Activated naive CD8-positive, alpha-beta T cell treated with anti-CD3 and anti-CD28 coated beads, Interleukin-2, amount 10 ng/mL, durations not matched to agents 7 days and 5 days (primary cell): ENCODE data around the gene MATN1. TPM values are rescaled to one million over a fixed set of nuclear protein-coding genes. Genes with fewer than 3 reads are reported as not detected.

Experiments
- ATAC-seq: fragments of 150-1000 bp; cut with Tn5 transposase; one replicate; pipeline ENCODE4 v1.10.0; 2021; ENCODE audit warnings: low read depth, moderate library complexity
- POLR2A ChIA-PET: fragments of 350-600 bp; sonication (Branson Sonifier 250); formaldehyde crosslinking; loops from one replicate; lab custom pipeline; 2021; ENCODE audit warnings: antibody characterized with exemption; lab: Charles Lee
- DNase-seq: peaks from one replicate; pipeline ENCODE4 v3.0.0; 2021
- H3K27ac Mint-ChIP-seq: one replicate; pipeline ENCODE4 v1.8.0; 2022; ENCODE audit warnings: mild to moderate bottlenecking, mixed read lengths
- H3K27me3 Mint-ChIP-seq: one replicate; pipeline ENCODE4 v1.8.0; 2022; ENCODE audit warnings: mild to moderate bottlenecking, moderate library complexity, mixed read lengths
- H3K36me3 Mint-ChIP-seq: one replicate; pipeline ENCODE4 v1.8.0; 2021; ENCODE audit warnings: mild to moderate bottlenecking, mixed read lengths
- H3K4me1 Mint-ChIP-seq: one replicate; pipeline ENCODE4 v1.8.0; 2021; ENCODE audit warnings: mixed read lengths
- H3K4me3 Mint-ChIP-seq: one replicate; pipeline ENCODE4 v1.8.0; 2022; ENCODE audit warnings: mild to moderate bottlenecking, moderate library complexity, mixed read lengths
- H3K9me3 Mint-ChIP-seq: one replicate; pipeline ENCODE4 v1.8.0; 2021; ENCODE audit warnings: mixed read lengths
- total RNA-seq, 2 experiments: library from RNA; stranded (reverse); gene quantifications; one replicate each; pipeline ENCODE4 v1.2.3, GENCODE V29; 2021

The MATN1 gene
- total RNA-seq, 2 experiments from 2014 or later: 0.26 TPM; not detected in 1

- no peak for DNase-seq
- peaks cover 51% of the 10 kb centered on the region for H3K36me3 Mint-ChIP-seq
- H3K27me3 Mint-ChIP-seq: no peaks in the 10 kb centered on the region
- ATAC-seq: no peak
- POLR2A ChIA-PET: interaction anchor here (1.0 to 11.7 kb wide), 4 partner anchors 8 to 18 kb away, joined by 3 to 284 read pairs (median 5); partner anchors contain the start of gene LAPTM5
- peak overlapping the region; percentile 58 for H3K4me3 Mint-ChIP-seq
- no peaks in the 10 kb centered on the region for H3K9me3 Mint-ChIP-seq
- H3K27ac Mint-ChIP-seq: peak overlapping the region; percentile 87
- peaks cover 81% of the 10 kb centered on the region for H3K4me1 Mint-ChIP-seq
Observed at GRCh38 chr1:30740251-30741238, 17.2 kb upstream of the MATN1 start.

GRCh38 chr1:30739601-30740000 lies 16.2 kb upstream of the MATN1 start:
- Mint-ChIP-seq H3K9me3 (no peaks in the 10 kb centered on the region), H3K27ac (peak overlapping the region; percentile 57), H3K4me3 (no peak overlapping the region), H3K36me3 (peaks cover 57% of the 10 kb centered on the region), H3K27me3 (no peaks in the 10 kb centered on the region), H3K4me1 (peaks cover 77% of the 10 kb centered on the region)
- POLR2A ChIA-PET: no interaction called here
- DNase-seq (no peak), ATAC-seq (no peak)

GRCh38 chr1:30738715-30739559 lies 15.6 kb upstream of the MATN1 start:
- no peak for ATAC-seq
- peaks cover 71% of the 10 kb centered on the region for H3K4me1 Mint-ChIP-seq
- H3K4me3 Mint-ChIP-seq: no peak overlapping the region
- no peak for DNase-seq
- H3K27me3 Mint-ChIP-seq: no peaks in the 10 kb centered on the region
- POLR2A ChIA-PET: interaction anchor here (1.3 kb wide), 1 partner anchor 20 kb away, joined by 3 read pairs; no protein-coding TSS in a partner anchor
- peaks cover 58% of the 10 kb centered on the region for H3K36me3 Mint-ChIP-seq
- no peaks in the 10 kb centered on the region for H3K9me3 Mint-ChIP-seq
- peak overlapping the region; percentile 84 for H3K27ac Mint-ChIP-seq

- POLR2A ChIA-PET: interaction anchor here (1.3 kb wide), 1 partner anchor 19 kb away, joined by 3 read pairs; no protein-coding TSS in a partner anchor
- ATAC-seq (no peak), DNase-seq (no peak)
- H3K4me1 Mint-ChIP-seq: peaks cover 64% of the 10 kb centered on the region
- peaks cover 61% of the 10 kb centered on the region for H3K36me3 Mint-ChIP-seq
- H3K9me3 Mint-ChIP-seq: no peaks in the 10 kb centered on the region
- no peak overlapping the region for H3K4me3 Mint-ChIP-seq
- peak overlapping the region; percentile 84 for H3K27ac Mint-ChIP-seq
- no peaks in the 10 kb centered on the region for H3K27me3 Mint-ChIP-seq
Observed at GRCh38 chr1:30738040-30738714, 14.8 kb upstream of the MATN1 start.

- Mint-ChIP-seq H3K27me3 (no peaks in the 10 kb centered on the region), H3K4me1 (peaks cover 58% of the 10 kb centered on the region), H3K36me3 (peaks cover 62% of the 10 kb centered on the region), H3K27ac (peak overlapping the region; percentile 27), H3K4me3 (no peak overlapping the region), H3K9me3 (no peaks in the 10 kb centered on the region)
- POLR2A ChIA-PET: no interaction called here
- ATAC-seq (no peak), DNase-seq (no peak)
Observed at GRCh38 chr1:30737357-30738039, 14.1 kb upstream of the MATN1 start.

- POLR2A ChIA-PET: interaction anchor here (0.8 kb wide), 1 partner anchor 9 kb away, joined by 3 read pairs; no protein-coding TSS in a partner anchor
- Mint-ChIP-seq H3K36me3 (peaks cover 50% of the 10 kb centered on the region), H3K27ac (peak overlapping the region; percentile 43), H3K4me1 (peaks cover 47% of the 10 kb centered on the region), H3K27me3 (no peaks in the 10 kb centered on the region), H3K9me3 (no peaks in the 10 kb centered on the region), H3K4me3 (no peak overlapping the region)
- no peak for DNase-seq
- ATAC-seq: no peak
Observed at GRCh38 chr1:30735668-30736498, 12.5 kb upstream of the MATN1 start.

- Mint-ChIP-seq H3K4me1 (peaks cover 41% of the 10 kb centered on the region), H3K9me3 (no peaks in the 10 kb centered on the region), H3K36me3 (peaks cover 44% of the 10 kb centered on the region), H3K27me3 (no peaks in the 10 kb centered on the region), H3K4me3 (no peak overlapping the region), H3K27ac (no peak overlapping the region)
- no peak for ATAC-seq
- no peak for DNase-seq
- POLR2A ChIA-PET: no interaction called here
Observed at GRCh38 chr1:30735124-30735523, 11.7 kb upstream of the MATN1 start.

GRCh38 chr1:30734580-30734979 lies 11.2 kb upstream of the MATN1 start:
- ATAC-seq: no peak
- H3K9me3 Mint-ChIP-seq: no peaks in the 10 kb centered on the region
- peak overlapping the region; percentile 71 for H3K27ac Mint-ChIP-seq
- POLR2A ChIA-PET: no interaction called here
- no peak for DNase-seq
- H3K4me1 Mint-ChIP-seq: peaks cover 38% of the 10 kb centered on the region
- H3K36me3 Mint-ChIP-seq: peaks cover 41% of the 10 kb centered on the region
- no peaks in the 10 kb centered on the region for H3K27me3 Mint-ChIP-seq
- no peak overlapping the region for H3K4me3 Mint-ChIP-seq

GRCh38 chr1:30734106-30734505 lies 10.7 kb upstream of the MATN1 start:
- Mint-ChIP-seq H3K9me3 (no peaks in the 10 kb centered on the region), H3K36me3 (peaks cover 37% of the 10 kb centered on the region), H3K4me1 (peaks cover 34% of the 10 kb centered on the region), H3K27ac (no peak overlapping the region), H3K4me3 (no peak overlapping the region), H3K27me3 (no peaks in the 10 kb centered on the region)
- DNase-seq (no peak), ATAC-seq (no peak)
- POLR2A ChIA-PET: interaction anchor here (1.4 to 2.6 kb wide), 2 partner anchors 9 to 15 kb away, joined by 4 to 9 read pairs; no protein-coding TSS in a partner anchor

GRCh38 chr1:30733493-30733892 lies 10.1 kb upstream of the MATN1 start:
- peak overlapping the region; percentile 36 for H3K27ac Mint-ChIP-seq

GRCh38 chr1:30732277-30732996 lies 9.1 kb upstream of the MATN1 start:
- no peaks in the 10 kb centered on the region for H3K27me3 Mint-ChIP-seq
- ATAC-seq: peak; percentile 37
- H3K36me3 Mint-ChIP-seq: peaks cover 22% of the 10 kb centered on the region
- H3K4me3 Mint-ChIP-seq: no peak overlapping the region
- H3K9me3 Mint-ChIP-seq: no peaks in the 10 kb centered on the region
- peak overlapping the region; percentile 38 for H3K27ac Mint-ChIP-seq
- no peak for DNase-seq
- POLR2A ChIA-PET: interaction anchor here (1.0 to 2.6 kb wide), 5 partner anchors 9 to 29 kb away, joined by 3 to 9 read pairs (median 3); no protein-coding TSS in a partner anchor
- peaks cover 23% of the 10 kb centered on the region for H3K4me1 Mint-ChIP-seq

More at GRCh38 chr1:30733493-30733892, 10.1 kb upstream of the MATN1 start:
- no peak overlapping the region for H3K4me3 Mint-ChIP-seq
- ATAC-seq (no peak), DNase-seq (no peak)
- H3K36me3 Mint-ChIP-seq: peaks cover 31% of the 10 kb centered on the region
- peaks cover 30% of the 10 kb centered on the region for H3K4me1 Mint-ChIP-seq
- POLR2A ChIA-PET: interaction anchor here (1.2 to 2.6 kb wide), 4 partner anchors 8 to 16 kb away, joined by 3 to 9 read pairs (median 4); no protein-coding TSS in a partner anchor
- H3K9me3 Mint-ChIP-seq: no peaks in the 10 kb centered on the region
- H3K27me3 Mint-ChIP-seq: no peaks in the 10 kb centered on the region
